ENCODE results near the gene CXCL11.

- no peak for TF ChIP-seq CTCF (IDR thresholded peaks at IDR 0.05 in 8 of 11, conservative IDR thresholded peaks at IDR 0.05 in 3 of 11)
- TF ChIP-seq POLR2AphosphoS5 (IDR thresholded peaks at IDR 0.05) = no peak
These were observed 22.4 kb upstream of the CXCL11 start for GRCh38 chr4:76058302-76058701.

All from spleen (tissue), 7 donors.